GM21381 (cell line): ENCODE measurements around the gene ULK4.
"Not testable (repeated sequence)": the region's sequence is repeated elsewhere in the genome, so short reads cannot be mapped to it uniquely, and the experiment has no call there.

Experiments used
- ATAC-seq: cut with Tn5 transposase; IDR thresholded peaks from one replicate; pipeline ENCODE4 v1.9.1; 2021; ENCODE audit warnings: mild to moderate bottlenecking, moderate library complexity; ENCODE audit not compliant: unreplicated experiment

ULK4 gene

GRCh38 chr3:41792806-41793205 is 169.1 kb downstream of the ULK4 start:
- no peak for ATAC-seq

- ATAC-seq = no peak
Measured at GRCh38 chr3:41769106-41769505, 192.8 kb downstream of the ULK4 start.

- ATAC-seq = no peak
Measured at GRCh38 chr3:41768363-41768762, 193.5 kb downstream of the ULK4 start.

GRCh38 chr3:41762867-41763266 is 199.0 kb downstream of the ULK4 start:
- ATAC-seq = not testable (repeated sequence)

- ATAC-seq = no peak
Measured at GRCh38 chr3:41753651-41754050, 208.3 kb downstream of the ULK4 start.

- no peak for ATAC-seq
Measured at GRCh38 chr3:41751597-41751996, 210.3 kb downstream of the ULK4 start.

GRCh38 chr3:41749988-41750387 is 211.9 kb downstream of the ULK4 start:
- ATAC-seq = no peak

GRCh38 chr3:41746215-41746614 is 215.7 kb downstream of the ULK4 start:
- ATAC-seq = no peak

GRCh38 chr3:41742121-41742520 is 219.8 kb downstream of the ULK4 start:
- no peak for ATAC-seq

GRCh38 chr3:41740374-41740886 is 221.5 kb downstream of the ULK4 start:
- no peak for ATAC-seq

GRCh38 chr3:41726891-41727290 is 235.0 kb downstream of the ULK4 start:
- ATAC-seq = no peak

- ATAC-seq = no peak
Measured at GRCh38 chr3:41717641-41718040, 244.3 kb downstream of the ULK4 start.

- no peak for ATAC-seq
Measured at GRCh38 chr3:41716471-41716870, 245.4 kb downstream of the ULK4 start.

GRCh38 chr3:41715376-41715775 is 246.5 kb downstream of the ULK4 start:
- ATAC-seq = no peak

GRCh38 chr3:41711651-41712050 is 250.3 kb downstream of the ULK4 start:
- no peak for ATAC-seq

GRCh38 chr3:41710646-41711388 is 251.1 kb downstream of the ULK4 start:
- ATAC-seq = no peak

- not testable (repeated sequence) for ATAC-seq
Measured at GRCh38 chr3:41709213-41709612, 252.7 kb downstream of the ULK4 start.

GRCh38 chr3:41708176-41708575 is 253.7 kb downstream of the ULK4 start:
- no peak for ATAC-seq

- no peak for ATAC-seq
Measured at GRCh38 chr3:41705893-41706292, 256.0 kb downstream of the ULK4 start.

GRCh38 chr3:41701191-41701698 is 260.7 kb downstream of the ULK4 start:
- no peak for ATAC-seq

- no peak for ATAC-seq
Measured at GRCh38 chr3:41700155-41700554, 261.7 kb downstream of the ULK4 start.

- no peak for ATAC-seq
Measured at GRCh38 chr3:41698898-41699297, 263.0 kb downstream of the ULK4 start.

GRCh38 chr3:41697702-41698101 is 264.2 kb downstream of the ULK4 start:
- no peak for ATAC-seq
